Keratinocyte (primary cell): ENCODE measurements around the gene TMBIM6. TPM values are rescaled to one million over a fixed set of nuclear protein-coding genes. Genes with fewer than 3 reads are reported as not detected.

Experiments
- DNase-seq: peaks from one replicate; pipeline ENCODE4 v3.0.0-alpha.2; 2011; ENCODE audit warnings: low read depth, missing footprints, low spot score
- FAIRE-seq: peaks from 2 replicates; lab custom pipeline; 2011; peaks lifted over from hg19 to GRCh38; lab: Jason Lieb, UNC
- H2AFZ ChIP-seq: 2 replicates; pipeline ENCODE4 v1.6.0; 2012; ENCODE audit warnings: low read length, control low read depth, inconsistent platforms; ENCODE audit not compliant: control insufficient read depth
- H3K27ac ChIP-seq: 2 replicates; pipeline ENCODE4 v1.5.1; 2011; ENCODE audit warnings: low read length; ENCODE audit not compliant: control insufficient read depth, insufficient read depth
- H3K27me3 ChIP-seq: 3 replicates; pipeline ENCODE4 v1.6.0; 2011; ENCODE audit warnings: low read length; ENCODE audit not compliant: control insufficient read depth, insufficient read depth; ENCODE audit errors: extremely low read depth
- H3K36me3 ChIP-seq, 2 experiments: 2 replicates in 1 of 2; 3 replicates in 1 of 2; pipeline ENCODE4 v1.5.1; 2011; ENCODE audit warnings: low read length in 2 of 2, mild to moderate bottlenecking in 1 of 2; ENCODE audit not compliant: control insufficient read depth in 2 of 2, insufficient read depth in 2 of 2; ENCODE audit errors: extremely low read depth in 1 of 2
- H3K4me1 ChIP-seq: 3 replicates; pipeline ENCODE4 v1.5.1; 2011; ENCODE audit warnings: low read length; ENCODE audit not compliant: control insufficient read depth, insufficient read depth; ENCODE audit errors: extremely low read depth
- H3K4me2 ChIP-seq: 3 replicates; pipeline ENCODE4 v1.6.0; 2011; ENCODE audit warnings: low read depth, low read length; ENCODE audit not compliant: control insufficient read depth, insufficient read depth; ENCODE audit errors: extremely low read depth
- H3K4me3 ChIP-seq, 3 experiments: fragments of 200-600 bp in 1 of 3; sonication (generic) in 1 of 3; 2 replicates in 2 of 3; 3 replicates in 1 of 3; pipeline ENCODE4 v1.5.1; 2011 to 2016; ENCODE audit warnings: low read length in 3 of 3, mild to moderate bottlenecking in 3 of 3, control low read depth in 2 of 3, inconsistent platforms in 1 of 3, low read depth in 1 of 3, mixed read lengths in 1 of 3, mixed run types in 1 of 3, moderate library complexity in 1 of 3; ENCODE audit not compliant: control insufficient read depth in 2 of 3, insufficient read depth in 2 of 3; ENCODE audit errors: extremely low read depth in 1 of 3
- H3K79me2 ChIP-seq: 2 replicates; pipeline ENCODE4 v1.6.0; 2012; ENCODE audit warnings: low read length; ENCODE audit not compliant: control insufficient read depth, insufficient read depth
- H3K9ac ChIP-seq: 3 replicates; pipeline ENCODE4 v1.6.0; 2011; ENCODE audit warnings: low read length; ENCODE audit not compliant: control insufficient read depth, insufficient read depth; ENCODE audit errors: extremely low read depth
- H3K9me1 ChIP-seq: 3 replicates; pipeline ENCODE4 v1.6.0; 2011; ENCODE audit warnings: low read length; ENCODE audit not compliant: control insufficient read depth, insufficient read depth; ENCODE audit errors: extremely low read depth
- H3K9me3 ChIP-seq: 2 replicates; pipeline ENCODE4 v1.5.1; 2012; ENCODE audit warnings: low read depth, low read length; ENCODE audit not compliant: control insufficient read depth
- H4K20me1 ChIP-seq: 3 replicates; pipeline ENCODE4 v1.6.0; 2011; ENCODE audit warnings: low read length; ENCODE audit not compliant: control insufficient read depth, insufficient read depth; ENCODE audit errors: extremely low read depth
- EZH2 ChIP-seq: IDR thresholded peaks from one replicate; pipeline ENCODE4 v1.6.1; 2012; ENCODE audit warnings: inconsistent platforms, mild to moderate bottlenecking, low read length, moderate library complexity
- dilution Hi-C: fragments of 300-500 bp; cut with MboI; formaldehyde crosslinking; loops from one replicate; pipeline ENCODE4 v1.7.0; 2020; ENCODE audit warnings: low sequenced_read_pairs; ENCODE audit not compliant: extremely low pct_ligation_motif_present
- polyA plus RNA-seq, 5 experiments: library from polyadenylated mRNA; depleted of rRNA in 3 of 5; stranded (reverse) in 3 of 5; stranded (forward) in 1 of 5; unstranded in 1 of 5; fragments of >200 nt; gene quantifications; 1 replicate in 1 of 5; 2 replicates in 3 of 5; 3 replicates in 1 of 5; pipeline versions ENCODE4 v1.2.1 to v1.2.3, GENCODE V29; 2011 to 2012; ENCODE audit warnings: missing spikeins in 2 of 5, low read depth in 1 of 5, low replicate concordance in 1 of 5
- TF ChIP-seq, protein P1 (sequence below), 3 experiments: IDR thresholded peaks in 1 of 3; conservative IDR thresholded peaks in 1 of 3; optimal IDR thresholded peaks in 1 of 3; 2 replicates in 2 of 3; 3 replicates in 1 of 3; pipeline versions ENCODE3 to v1.5.1; 2011; ENCODE audit warnings: low read length in 3 of 3, mild to moderate bottlenecking in 3 of 3, moderate library complexity in 2 of 3, control low read depth in 1 of 3, inconsistent platforms in 1 of 3; ENCODE audit not compliant: insufficient read depth in 2 of 3; ENCODE audit errors: extremely low read depth in 1 of 3

The TMBIM6 gene
- polyA plus RNA-seq, 1 donor (not counting 4 experiments of a cell fraction or from before 2014, with no cell fraction given), result 668 TPM

DNA sequence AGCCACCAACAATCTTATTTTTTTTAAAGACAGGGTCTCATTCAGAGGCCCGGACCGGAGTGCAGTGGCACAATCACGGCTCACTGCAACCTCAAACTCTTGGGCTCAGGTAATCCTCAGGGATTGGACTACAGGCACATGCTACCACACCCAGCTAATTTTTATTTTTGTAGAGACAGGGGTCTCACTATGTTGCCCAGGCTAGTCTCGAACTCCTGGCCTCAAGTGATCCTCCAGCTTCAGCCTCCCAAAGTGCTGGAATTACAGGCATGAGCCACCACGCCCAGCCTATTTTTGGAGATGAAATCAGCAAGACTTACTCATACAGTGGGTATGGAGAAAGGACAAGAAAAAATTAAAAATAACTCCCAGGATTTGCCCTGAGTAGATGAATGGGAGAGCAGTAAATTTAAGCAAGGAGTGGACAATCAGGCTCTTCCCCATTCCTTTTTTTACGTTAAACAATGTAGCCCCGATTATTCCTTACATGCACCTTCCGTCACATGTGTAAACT is 47.4 kb upstream of the TMBIM6 start:
- H3K79me2 ChIP-seq, result no peaks in the 10 kb centered on the region
- no peaks in the 10 kb centered on the region for H3K9me3 ChIP-seq
- H3K4me3 ChIP-seq, result no peak overlapping the region
- H3K4me1 ChIP-seq, result no peaks in the 10 kb centered on the region
- H3K9me1 ChIP-seq, result no peaks in the 10 kb centered on the region
- FAIRE-seq, result no peak
- no peak overlapping the region for H3K4me2 ChIP-seq
- H2AFZ ChIP-seq, result no peak overlapping the region
- dilution Hi-C loops, result no loop called here
- H3K9ac ChIP-seq, result no peak overlapping the region
- no peak for DNase-seq
- TF ChIP-seq, protein P1, sequence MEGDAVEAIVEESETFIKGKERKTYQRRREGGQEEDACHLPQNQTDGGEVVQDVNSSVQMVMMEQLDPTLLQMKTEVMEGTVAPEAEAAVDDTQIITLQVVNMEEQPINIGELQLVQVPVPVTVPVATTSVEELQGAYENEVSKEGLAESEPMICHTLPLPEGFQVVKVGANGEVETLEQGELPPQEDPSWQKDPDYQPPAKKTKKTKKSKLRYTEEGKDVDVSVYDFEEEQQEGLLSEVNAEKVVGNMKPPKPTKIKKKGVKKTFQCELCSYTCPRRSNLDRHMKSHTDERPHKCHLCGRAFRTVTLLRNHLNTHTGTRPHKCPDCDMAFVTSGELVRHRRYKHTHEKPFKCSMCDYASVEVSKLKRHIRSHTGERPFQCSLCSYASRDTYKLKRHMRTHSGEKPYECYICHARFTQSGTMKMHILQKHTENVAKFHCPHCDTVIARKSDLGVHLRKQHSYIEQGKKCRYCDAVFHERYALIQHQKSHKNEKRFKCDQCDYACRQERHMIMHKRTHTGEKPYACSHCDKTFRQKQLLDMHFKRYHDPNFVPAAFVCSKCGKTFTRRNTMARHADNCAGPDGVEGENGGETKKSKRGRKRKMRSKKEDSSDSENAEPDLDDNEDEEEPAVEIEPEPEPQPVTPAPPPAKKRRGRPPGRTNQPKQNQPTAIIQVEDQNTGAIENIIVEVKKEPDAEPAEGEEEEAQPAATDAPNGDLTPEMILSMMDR (optimal IDR thresholded peaks at IDR 0.05 in 1 of 3, IDR thresholded peaks at IDR 0.05 in 1 of 3, conservative IDR thresholded peaks at IDR 0.05 in 1 of 3; ENCODE audit: extremely low read depth in 1 of 3, insufficient read depth in 2 of 3, low read length in 3 of 3), result no peak
- TF ChIP-seq EZH2, result no peak
- H3K27ac ChIP-seq, result no peak overlapping the region
- H3K27me3 ChIP-seq, result no peaks in the 10 kb centered on the region
- no peaks in the 10 kb centered on the region for H3K36me3 ChIP-seq
- no peaks in the 10 kb centered on the region for H4K20me1 ChIP-seq

- Histone ChIP-seq H3K27ac (no peak overlapping the region), H3K9me1 (no peaks in the 10 kb centered on the region), H3K4me1 (no peaks in the 10 kb centered on the region), H3K4me3 (no peak overlapping the region), H3K9ac (no peak overlapping the region), H2AFZ (no peak overlapping the region), H3K36me3 (no peaks in the 10 kb centered on the region), H3K9me3 (no peaks in the 10 kb centered on the region), H3K4me2 (no peak overlapping the region), H4K20me1 (no peaks in the 10 kb centered on the region), H3K27me3 (no peaks in the 10 kb centered on the region), H3K79me2 (no peaks in the 10 kb centered on the region)
- DNase-seq (no peak), FAIRE-seq (no peak)
- TF ChIP-seq, protein P1 (optimal IDR thresholded peaks at IDR 0.05 in 1 of 3, IDR thresholded peaks at IDR 0.05 in 1 of 3, conservative IDR thresholded peaks at IDR 0.05 in 1 of 3; ENCODE audit: extremely low read depth in 1 of 3, insufficient read depth in 2 of 3, low read length in 3 of 3), result no peak
- TF ChIP-seq EZH2, result no peak
- dilution Hi-C loops, result no loop called here
Observed at GRCh38 chr12:49696723-49697122, 44.6 kb upstream of the TMBIM6 start.
